T-helper 9 cell (primary cell): ENCODE data around the gene STXBP6.

Experiments used
- DNase-seq: peaks from one replicate; pipeline ENCODE4 v3.0.0-alpha.2; 2020

Gene STXBP6

GRCh38 chr14:25011095-25011494 is 38.9 kb downstream of the STXBP6 start:
- no peak for DNase-seq

GRCh38 chr14:25010471-25010870 is 39.5 kb downstream of the STXBP6 start:
- no peak for DNase-seq

DNA sequence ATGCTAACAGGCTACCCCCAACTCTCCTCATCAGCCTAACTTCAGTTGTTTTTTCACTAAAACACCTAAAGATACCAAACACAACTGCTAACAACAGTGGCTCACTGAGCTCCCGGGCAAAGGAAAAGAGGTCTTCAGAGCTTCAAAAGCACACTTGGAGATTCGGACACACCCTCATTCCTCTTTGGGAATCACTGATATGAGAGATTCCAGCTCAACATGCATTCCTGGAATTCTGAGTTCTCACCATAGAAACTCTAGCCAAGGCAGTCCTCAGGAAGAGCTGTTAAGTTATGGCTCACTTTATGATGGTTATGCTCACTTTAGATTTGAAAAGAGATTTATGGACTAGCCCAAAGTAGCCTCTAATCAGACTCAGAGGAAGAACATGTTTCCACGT is 40.1 kb downstream of the STXBP6 start:
- no peak for DNase-seq

DNA sequence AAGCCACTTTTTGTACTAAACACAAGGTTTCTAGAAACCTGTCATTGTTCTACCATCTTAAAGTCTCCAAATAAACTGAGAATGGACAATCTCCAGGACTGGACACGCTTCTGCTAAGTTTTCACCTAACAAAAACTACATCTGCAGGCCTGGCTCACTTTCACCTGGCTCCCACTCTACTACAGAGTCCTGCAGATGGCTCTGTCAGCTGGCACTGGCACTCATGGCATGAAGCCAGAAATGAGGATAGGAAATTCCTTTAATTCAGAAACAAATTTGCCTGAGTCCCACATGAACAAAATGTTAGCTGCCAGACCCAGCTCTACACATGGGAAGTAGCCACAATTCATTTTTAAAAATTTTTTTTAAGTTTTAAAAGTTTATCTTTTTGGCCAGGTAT is 42.1 kb downstream of the STXBP6 start:
- no peak for DNase-seq

GRCh38 chr14:25006961-25007795 is 42.8 kb downstream of the STXBP6 start:
- no peak for DNase-seq

DNA sequence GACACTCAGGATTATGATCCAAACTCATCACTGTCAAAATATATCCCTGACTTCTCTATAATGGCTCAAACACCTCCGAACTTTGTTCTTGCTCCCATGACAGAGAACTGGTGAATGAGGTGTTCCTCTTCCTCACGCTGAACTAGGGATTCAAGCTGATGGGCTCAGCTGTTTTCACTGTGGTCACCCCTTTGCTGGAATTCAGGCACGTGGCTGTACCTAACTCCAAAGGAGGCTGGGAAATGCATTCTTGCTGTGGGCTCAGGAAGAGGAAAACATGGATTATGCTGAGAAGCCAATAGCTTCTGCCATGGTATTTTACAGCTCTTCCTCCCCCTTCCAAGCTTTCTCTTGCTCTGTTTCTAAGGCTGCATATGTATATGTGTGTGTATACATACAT is 43.9 kb downstream of the STXBP6 start:
- no peak for DNase-seq

- DNase-seq = no peak
Observed at GRCh38 chr14:25004389-25004809, 45.5 kb downstream of the STXBP6 start.

DNA sequence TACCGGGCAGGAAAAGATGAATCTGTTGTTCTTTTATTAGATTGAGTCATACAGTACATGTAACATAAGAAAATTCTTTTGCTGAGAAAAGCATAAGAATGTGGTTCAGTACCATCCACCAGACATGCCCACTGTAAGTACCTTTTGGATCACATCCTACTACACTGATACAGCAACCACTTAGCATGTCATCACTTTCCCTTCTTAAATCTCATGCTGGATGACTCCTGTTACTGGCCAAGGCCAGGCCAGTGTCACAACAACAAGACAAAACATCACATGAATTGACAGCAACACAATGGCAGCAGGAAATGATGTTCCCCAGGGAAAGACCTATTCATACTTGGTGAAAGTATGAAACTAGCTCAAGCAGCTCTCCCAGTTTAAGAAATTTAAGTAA is 46.4 kb downstream of the STXBP6 start:
- no peak for DNase-seq

DNA sequence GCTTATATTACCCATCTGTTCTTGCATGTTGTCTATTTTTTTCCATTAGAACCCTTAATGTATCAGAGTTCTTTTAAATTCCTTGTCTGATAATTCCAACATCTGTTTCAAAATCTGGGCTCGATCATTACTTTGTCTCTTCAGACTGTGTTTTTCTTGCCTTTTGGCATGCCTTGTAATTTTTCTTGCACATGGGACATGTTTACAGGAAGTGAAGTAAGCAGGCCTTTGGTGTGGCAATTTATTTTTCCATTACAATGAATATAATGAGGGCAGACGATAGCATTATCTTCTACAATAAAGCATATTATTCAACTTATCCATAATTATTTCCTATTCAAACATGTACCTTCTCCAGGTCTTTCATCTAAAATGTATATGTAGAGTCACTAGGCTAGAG is 48.3 kb downstream of the STXBP6 start:
- DNase-seq = no peak

- DNase-seq = no peak
Observed at GRCh38 chr14:25001156-25001555, 48.8 kb downstream of the STXBP6 start.

- DNase-seq = no peak
Observed at GRCh38 chr14:24999157-24999556, 50.8 kb downstream of the STXBP6 start.

DNA sequence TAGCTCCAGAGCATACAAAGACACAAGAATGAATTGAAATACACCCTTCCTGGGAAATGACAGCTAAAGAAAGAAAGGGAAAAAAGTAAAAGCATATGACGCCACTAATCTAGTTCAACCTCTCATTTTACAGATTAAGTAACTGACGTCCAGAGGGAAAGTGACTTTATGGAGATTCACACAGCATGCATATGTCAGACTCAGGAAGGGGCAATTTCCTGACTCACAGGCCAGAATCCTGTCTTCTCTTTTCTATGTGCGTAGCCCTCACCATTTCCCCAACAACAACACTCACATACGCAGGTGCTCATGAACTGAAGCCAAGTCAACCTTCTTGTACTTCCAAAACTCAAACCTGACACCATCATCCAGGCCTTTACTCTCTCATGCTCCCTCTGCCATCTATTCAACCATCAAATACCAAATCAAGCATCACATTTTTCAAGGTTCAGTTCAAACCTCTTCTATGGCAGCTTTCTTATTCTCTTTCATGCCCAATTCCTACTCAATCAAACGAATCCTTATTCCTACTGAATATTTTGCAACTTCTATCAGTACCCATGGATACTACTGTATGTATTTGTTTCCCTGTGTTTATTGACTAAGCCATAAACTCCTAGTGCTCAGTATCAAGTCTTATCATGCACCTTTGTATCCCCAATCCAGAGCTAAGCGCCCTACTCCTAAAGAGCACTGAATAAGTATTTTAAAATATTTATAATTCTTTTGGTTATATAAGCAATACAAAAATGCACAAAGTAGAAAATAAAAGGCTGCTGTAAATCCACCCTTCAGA is 52.8 kb downstream of the STXBP6 start:
- DNase-seq = no peak

- no peak for DNase-seq
Observed at GRCh38 chr14:24995016-24995415, 54.9 kb downstream of the STXBP6 start.

DNA sequence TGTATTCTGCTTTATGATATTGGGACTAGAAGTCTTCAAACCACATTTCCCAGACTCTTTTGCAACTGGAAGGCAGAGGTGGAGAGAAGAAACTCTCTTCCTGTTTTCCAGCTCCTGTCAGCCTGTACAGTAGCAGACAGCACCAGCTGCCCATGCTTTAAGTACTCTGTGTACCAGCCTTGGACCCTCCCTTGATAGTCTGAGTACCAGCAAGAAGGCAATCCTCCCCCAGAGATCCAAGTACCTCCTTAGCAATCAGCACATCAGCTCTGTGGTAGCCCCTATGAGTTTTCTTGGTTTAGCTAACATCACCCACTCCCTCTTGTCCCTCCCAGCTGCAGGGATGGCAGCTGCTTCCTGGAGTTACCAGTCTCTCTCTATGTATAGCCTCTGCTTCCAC is 56.3 kb downstream of the STXBP6 start:
- DNase-seq = no peak

DNA sequence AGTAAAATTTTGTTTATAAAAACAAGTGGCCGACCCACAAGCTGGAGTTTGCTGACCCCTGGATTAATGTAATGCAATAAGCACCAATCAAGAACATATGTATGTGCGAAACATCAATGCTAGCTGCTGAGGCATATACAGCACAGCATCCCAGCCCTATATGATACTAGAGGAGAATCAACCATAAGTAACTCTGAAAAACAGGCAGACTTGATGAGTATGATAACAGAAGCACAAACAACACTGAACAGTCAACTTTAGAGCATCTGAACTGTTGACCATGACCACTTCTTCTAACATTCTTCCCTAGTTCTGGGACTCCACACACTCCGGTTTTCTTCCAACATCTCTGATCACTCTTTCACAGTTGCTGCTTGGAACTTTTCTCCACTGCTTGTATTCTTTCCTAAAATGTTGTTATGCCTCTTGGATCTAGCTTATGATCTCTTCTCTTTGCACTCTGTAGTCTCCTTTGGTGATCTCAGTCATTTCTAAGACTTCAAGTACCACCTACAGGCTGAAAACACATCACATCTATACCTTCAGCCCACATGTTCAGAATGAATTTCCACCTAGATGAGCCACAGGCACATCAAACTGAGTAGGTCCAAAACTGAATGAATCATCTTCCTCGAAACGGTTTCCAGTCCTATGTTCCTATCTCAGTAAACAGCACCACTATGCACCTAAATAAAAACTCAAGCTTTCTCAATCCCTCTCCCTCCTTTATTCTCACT is 57.2 kb downstream of the STXBP6 start:
- DNase-seq = no peak

- no peak for DNase-seq
Observed at GRCh38 chr14:24991821-24992220, 58.1 kb downstream of the STXBP6 start.

DNA sequence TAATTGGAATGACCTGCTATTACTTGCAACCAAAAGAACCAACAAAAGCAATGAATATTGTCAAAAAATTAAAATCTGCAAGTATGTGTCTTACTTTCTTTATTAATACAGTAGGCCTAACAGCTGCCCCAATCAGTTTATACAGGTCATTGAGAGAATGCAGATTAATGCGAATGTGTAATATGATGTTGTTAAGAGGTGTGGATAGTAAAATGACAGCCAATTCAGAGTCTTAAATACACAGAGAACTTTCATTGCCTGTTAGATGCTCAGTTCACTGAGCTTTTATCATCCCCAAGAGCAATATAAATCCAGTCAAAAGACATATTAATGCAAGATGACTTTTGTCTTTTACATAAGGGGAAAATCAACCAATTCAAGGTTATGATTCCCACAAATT is 58.7 kb downstream of the STXBP6 start:
- DNase-seq = no peak

GRCh38 chr14:24990773-24991172 is 59.2 kb downstream of the STXBP6 start:
- DNase-seq = no peak

DNA sequence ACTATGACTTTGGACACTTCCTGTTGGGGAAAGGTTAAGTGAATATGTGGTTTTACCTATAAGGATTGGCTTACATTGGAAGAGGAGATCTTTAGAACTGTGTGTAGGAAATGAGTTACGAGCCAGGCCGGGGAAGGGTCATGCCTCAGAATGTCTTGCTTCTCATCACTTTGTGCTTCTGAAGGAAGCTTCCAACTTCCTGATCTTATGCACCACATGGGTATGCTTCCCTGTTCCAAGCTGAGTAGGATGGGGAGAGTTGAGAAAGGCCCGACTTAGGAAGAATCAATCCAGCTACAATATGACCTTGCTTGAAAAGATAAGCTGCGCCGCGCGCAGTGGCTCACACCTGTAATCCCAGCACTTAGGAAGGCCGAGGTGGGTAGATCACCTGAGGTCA is 59.9 kb downstream of the STXBP6 start:
- DNase-seq = no peak

DNA sequence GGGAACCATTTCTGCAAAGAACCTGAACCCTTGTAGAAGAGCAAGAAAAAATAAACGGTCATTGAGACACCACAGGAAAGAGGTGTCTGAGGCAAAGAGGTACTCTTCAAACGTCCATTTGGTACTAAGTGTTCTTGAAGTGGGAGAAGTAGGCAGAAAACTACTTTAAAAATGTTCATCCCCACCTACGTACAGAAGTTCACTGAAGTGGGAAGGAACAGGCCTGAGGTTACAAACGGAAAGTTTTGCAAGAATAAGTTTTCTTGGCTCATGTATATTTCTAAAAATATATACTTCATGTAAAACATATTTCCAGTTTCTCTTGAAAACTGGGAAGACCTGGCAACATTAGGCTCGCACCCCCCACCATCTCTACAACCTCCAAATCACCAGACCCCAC is 61.2 kb downstream of the STXBP6 start:
- no peak for DNase-seq

DNA sequence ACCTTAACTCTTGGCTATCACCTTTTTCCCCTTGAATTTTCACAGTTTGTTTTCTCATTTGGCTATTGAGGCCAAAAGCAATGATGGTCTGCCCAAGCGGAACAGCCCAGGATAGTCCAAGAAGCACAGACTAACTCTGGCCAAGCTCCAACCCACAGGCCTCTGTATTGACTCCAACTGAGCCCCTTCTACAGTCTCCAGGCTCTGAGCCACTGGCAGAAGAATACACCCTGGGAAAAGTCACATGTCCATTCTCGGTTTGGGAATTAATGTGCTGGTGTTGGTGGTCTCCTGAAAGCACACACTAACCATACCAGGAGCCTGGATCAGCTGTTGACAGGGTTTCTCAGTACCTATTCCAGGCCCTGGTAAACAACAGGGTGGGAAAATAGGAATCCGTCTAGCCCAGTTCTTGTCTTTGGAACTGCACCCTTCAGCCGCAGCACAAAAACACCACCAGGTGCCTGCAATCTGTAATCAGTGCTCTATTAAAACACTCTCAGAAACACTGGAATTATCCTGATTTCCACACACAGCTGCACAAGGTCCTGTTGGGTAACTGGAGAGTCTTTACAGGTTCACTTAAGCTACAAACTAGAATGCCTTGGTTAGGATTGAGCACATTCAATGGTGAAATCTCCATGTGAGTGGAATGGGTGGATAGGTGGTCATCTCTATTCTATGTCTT is 63.6 kb downstream of the STXBP6 start:
- no peak for DNase-seq

GRCh38 chr14:24984846-24985589 is 64.9 kb downstream of the STXBP6 start:
- DNase-seq = no peak
